NCI-H187 (cell line): ENCODE results near the gene RASL10A.

ENCODE experiments used
- DNase-seq, 2 experiments: peaks; one replicate each; lab custom pipeline; 2025; lab: John Stamatoyannopoulos, UW

Gene RASL10A

DNA sequence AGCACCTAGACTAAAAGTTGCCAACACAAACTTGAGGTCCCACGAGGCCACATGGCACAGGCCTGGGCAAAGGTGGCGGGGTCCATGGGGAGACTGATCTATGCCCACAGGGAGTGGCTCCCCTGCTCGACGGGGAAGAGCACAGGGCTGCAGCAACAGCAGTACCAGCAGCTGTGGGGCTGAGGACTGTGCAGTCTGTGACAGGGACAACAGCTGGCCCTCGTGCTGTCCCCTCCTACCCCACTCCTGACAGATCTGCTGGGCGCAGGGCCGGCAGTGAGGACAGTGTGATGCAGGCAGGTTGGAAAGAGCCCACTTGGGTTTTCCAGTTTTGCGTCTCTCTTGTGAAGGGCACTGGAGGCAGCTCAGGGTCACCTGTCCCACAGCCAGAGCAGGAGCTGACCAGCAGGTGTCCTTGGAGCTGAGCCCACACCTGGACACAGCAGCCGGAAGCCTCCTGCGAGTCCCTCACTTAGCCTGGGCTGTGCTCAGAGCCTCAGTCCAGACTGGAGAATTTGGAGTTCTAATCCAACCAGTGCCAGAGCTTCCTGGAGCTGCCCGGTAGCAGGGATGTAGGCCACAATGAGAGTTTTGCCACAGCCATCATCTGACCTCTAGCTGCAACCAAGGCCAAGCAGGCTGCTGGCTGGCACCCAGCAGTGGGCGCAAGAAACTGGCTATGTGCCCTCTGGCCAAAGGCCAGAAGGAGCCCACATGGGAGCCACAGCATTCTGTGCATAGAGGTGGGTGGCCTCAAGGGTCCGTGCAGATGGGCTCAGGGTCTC lies 12.6 kb downstream of the RASL10A start:
- no peak for DNase-seq

- DNase-seq: no peak
These were observed 13.2 kb downstream of the RASL10A start for GRCh38 chr22:29302402-29302680.

DNA sequence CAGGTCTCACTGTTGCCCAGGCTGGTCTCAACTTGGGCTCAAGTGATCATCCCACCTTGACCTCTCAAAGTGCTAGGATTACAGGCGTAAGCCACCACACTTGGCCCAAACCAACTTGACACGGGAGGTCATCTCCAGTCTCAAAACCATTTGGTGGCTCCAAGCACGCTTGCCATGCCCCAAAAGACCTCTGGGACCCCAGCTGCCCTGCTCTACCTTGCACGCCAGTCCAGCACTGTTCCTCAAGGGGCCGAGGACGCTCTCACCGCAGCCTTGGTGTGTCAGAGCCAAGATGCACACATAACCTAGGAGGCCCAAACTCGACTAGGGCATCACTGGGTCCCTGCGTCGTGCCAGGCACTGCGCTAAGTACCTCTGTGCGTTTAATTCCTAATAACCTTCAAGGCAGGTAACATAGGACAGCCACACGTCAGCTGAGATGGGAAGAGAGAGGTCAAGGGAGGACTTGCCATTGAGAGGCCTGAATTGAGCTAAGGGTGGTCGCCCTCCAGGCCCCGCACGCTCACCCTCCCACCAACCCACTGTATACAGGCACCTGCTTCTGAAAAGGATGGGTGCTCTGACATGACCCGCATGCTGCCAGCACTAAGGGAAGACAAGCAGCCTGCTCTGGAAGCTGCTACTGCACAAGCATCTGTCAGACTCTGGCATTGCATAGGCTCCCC lies 13.6 kb downstream of the RASL10A start:
- DNase-seq: no peak

GRCh38 chr22:29300807-29301601 lies 14.5 kb downstream of the RASL10A start:
- no peak for DNase-seq

DNA sequence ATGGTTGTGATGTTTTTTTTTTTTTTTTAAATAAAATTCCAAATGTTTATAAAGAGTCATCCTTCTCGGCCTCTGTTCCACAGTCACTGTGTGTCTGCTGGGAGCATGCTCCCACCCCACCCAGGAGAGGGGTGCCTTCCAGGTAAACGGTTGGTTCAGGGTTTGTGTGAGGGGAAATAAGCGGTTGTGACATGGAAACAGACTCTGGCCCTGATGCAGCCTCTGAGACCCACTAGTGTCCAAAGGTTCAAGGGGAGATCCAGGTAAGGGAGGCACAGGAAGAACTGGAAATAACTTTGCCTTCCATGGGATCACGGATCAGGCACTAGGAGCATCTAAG lies 15.1 kb downstream of the RASL10A start:
- no peak for DNase-seq

- DNase-seq: no peak
These were observed 16.2 kb downstream of the RASL10A start for GRCh38 chr22:29299136-29299900.

GRCh38 chr22:29298641-29299040 lies 16.9 kb downstream of the RASL10A start:
- DNase-seq: no peak

- DNase-seq: no peak
These were observed 23.1 kb downstream of the RASL10A start for GRCh38 chr22:29292379-29292778.

DNA sequence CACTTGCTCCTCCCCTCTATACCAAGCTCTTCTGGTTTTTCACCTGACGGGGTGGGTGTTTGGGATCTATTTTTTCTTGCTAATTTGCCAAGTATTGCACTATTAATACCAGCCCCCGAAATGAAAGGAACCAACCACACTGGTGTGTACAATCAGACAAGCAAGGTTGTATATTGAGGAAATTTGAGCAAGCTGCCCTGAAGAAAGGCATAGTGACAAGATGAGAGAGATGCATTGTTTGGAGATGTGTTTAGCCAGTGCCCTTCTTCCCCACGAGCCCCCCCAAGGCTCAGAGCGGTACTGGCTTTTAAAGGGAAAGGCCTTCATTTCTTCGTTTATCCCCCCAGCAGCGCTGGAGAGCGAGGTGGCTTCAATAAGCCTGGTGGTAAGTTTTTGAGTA lies 24.3 kb downstream of the RASL10A start:
- DNase-seq: no peak

- DNase-seq: no peak
These were observed 25.4 kb downstream of the RASL10A start for GRCh38 chr22:29290061-29290460.

GRCh38 chr22:29288837-29289236 lies 26.7 kb downstream of the RASL10A start:
- no peak for DNase-seq

DNA sequence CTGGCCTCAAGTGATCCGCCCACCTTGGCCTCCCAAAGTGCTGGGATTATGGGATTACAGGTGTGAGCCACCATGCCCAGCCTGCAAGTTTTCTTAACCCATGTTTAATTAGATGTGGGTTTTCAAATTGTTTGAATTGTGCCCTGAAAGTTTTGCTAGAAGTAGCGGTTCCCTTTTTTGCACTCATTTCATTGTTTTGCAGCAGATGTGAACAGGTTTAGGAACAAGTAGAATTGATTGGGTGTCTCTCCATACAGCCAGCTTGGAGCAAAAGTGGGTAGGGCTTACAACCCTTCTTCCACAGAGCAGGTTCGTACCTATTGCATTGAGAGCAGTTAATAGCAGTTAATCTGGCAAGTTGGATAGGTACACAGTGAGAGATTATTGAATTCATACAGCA lies 31.3 kb downstream of the RASL10A start:
- DNase-seq: no peak

DNA sequence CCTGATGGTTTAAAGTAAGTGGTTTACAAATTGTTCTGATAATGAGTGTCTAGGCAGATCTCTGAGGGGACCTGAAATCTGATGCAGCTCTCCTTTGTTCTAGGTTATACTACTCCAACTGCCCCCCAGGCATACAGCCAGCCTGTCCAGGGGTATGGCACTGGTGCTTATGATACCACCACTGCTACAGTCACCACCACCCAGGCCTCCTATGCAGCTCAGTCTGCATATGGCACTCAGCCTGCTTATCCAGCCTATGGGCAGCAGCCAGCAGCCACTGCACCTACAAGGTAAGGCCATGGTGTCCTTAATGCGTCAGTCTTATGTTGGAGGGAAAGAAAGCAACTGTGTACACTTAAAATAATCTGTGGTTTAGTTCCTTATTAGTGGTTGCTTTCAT lies 37.6 kb downstream of the RASL10A start:
- no peak for DNase-seq

GRCh38 chr22:29275819-29276565 lies 39.5 kb downstream of the RASL10A start:
- DNase-seq: no peak

DNA sequence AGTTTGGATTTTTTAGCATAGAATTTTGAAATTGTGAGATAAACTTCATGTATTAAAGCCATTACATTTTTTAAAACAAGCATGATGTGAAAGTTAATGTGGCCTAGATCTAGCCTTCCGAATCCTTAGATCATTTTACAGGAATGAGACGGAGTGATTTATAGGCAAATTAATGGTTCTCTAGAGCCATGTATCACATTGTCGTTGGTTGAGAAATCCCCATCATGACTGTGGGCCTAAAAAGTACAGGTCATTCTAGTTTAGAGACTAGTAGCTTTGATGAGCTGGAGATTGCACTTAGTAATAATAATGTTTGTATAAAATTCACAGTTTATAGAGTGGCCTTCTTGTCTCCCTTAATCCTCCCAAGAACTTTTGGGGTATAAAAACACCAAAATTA lies 40.3 kb downstream of the RASL10A start:
- no peak for DNase-seq

DNA sequence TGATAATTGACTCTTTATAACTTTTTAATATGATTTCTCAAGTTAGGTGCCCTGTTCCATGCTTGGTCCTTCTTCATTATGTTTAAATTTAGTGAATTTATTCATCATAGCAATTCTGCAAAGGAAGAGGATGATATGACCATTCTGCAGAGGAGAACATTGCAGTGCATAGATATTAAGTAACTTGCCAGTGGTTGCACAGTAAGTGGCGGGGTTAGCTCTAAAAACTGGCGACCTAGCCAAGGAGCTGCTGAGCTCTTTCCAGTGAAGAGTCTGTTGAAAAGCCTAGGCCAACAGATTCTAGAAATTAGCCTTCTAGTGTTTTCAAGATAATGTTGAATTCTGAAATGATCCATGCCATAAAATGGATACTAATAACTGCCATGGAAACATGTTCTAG lies 42.9 kb downstream of the RASL10A start:
- no peak for DNase-seq

DNA sequence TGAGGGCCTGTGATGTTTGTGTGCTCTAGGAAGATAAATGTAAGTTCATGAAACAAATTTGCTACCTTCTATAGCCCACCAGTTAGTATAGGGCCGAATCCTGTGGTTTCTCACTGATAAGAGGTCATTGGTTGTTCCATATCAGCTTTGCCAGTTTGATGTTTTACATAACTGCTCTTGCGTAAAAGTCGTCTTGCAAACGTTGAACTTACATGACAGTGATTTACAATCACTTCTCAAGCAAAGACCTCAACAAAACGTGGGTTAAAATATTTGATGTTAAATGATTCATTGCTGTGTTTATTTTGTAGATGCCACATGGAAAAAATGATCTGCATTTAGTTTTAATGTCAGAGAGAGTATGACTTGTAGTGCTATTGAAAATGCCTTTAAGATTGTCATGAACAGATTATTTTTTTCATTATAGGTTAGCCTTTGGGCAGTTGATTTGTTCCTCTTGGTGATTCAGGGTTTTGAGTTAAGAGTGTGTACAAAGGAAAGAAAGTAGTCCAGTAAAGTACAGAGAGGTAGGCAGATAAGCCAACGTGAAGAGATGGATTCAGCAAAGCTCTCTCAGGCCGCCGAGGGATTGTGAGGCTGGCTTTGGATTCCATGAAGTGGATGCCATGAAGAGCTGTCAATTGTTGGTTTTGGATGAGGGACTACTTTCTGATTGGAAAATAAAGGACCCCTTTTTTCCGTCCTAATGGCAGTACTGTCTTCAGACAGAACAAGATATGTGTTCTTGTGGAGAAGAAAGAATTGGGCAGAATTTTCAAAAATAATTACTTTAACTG lies 44.8 kb downstream of the RASL10A start:
- DNase-seq: no peak

DNA sequence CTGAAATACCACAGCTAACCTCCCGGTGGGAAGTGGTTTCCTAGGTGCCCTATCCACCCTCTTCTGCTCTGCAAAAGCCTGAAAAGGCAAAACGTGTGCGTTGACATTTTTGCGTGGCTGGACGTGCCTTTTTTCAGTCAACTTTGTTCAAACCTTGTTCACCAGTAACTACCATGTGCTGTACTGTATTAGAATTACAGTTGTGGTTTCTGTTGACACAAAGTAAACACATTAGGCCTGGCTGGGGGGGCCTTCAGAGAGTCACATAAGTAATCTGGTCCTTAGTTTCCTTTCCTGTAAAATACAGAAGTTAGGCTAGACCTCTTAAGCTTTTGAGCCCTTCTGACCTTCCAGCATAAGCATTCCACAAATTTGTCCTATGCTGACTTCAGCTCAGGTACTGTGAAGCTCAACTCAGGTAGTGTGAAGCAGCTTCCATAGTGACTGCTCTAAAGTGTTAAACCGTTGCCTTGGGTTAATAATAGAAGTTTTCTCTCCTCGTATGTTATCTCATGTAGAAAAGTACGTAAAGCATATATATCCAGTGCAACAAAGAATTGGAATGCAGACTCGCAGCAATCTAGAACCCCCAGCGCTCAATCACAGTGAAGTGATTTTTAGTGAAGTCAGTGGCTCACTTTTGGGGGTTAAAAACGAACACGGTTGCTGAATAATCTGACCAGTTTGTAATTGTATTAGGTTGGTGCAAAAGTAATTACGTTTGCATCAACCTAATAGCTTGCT lies 45.6 kb downstream of the RASL10A start:
- DNase-seq: no peak

- DNase-seq: no peak
These were observed 46.3 kb downstream of the RASL10A start for GRCh38 chr22:29269230-29269604.

GRCh38 chr22:29268511-29269229 lies 46.8 kb downstream of the RASL10A start:
- DNase-seq: no peak
